BJ (cell line): ENCODE results near the gene KCNQ1OT1. TPM values are rescaled to one million over a fixed set of nuclear protein-coding genes. Genes with fewer than 3 reads are reported as not detected.

Experiments used
- CTCF ChIA-PET: fragments of 350-600 bp; formaldehyde crosslinking; extraction: SDS; loops from one replicate; lab custom pipeline; 2021; ENCODE audit warnings: antibody characterized with exemption, inconsistent platforms; lab: Yijun Ruan, JAX
- POLR2A ChIA-PET: fragments of 300-600 bp; sonication (Branson Sonifier 250); formaldehyde crosslinking; extraction: SDS; loops from one replicate; lab custom pipeline; 2021; ENCODE audit warnings: antibody characterized with exemption; lab: Charles Lee
- DNase-seq: peaks from one replicate; pipeline ENCODE4 v3.0.0-alpha.2; 2011; ENCODE audit warnings: low read depth
- H3K27me3 ChIP-seq: 2 replicates; pipeline ENCODE4 v1.6.0; 2011; ENCODE audit warnings: low read length; ENCODE audit not compliant: control insufficient read depth, insufficient read depth
- H3K36me3 ChIP-seq: 2 replicates; pipeline ENCODE4 v1.5.1; 2011; ENCODE audit warnings: low read length; ENCODE audit not compliant: control insufficient read depth, insufficient read depth
- H3K4me3 ChIP-seq: 2 replicates; pipeline ENCODE4 v1.5.1; 2011; ENCODE audit warnings: low read depth, mild to moderate bottlenecking, control low read depth, low read length
- polyA plus RNA-seq: library from polyadenylated mRNA; depleted of rRNA; stranded (reverse); fragments of >200 nt; gene quantifications from 2 replicates; pipeline ENCODE4 v1.2.3, GENCODE V29; 2011
- TF ChIP-seq, protein P1 (sequence below): IDR thresholded peaks from 2 replicates; pipeline ENCODE4 v1.5.1; 2011; ENCODE audit warnings: low read depth, mild to moderate bottlenecking, control low read depth, inconsistent platforms, low read length, moderate library complexity; ENCODE audit not compliant: insufficient read depth

Gene KCNQ1OT1
- polyA plus RNA-seq, 1 experiment, result 0.16 TPM

GRCh38 chr11:2671748-2672147 lies 28.0 kb downstream of the KCNQ1OT1 start:
- H3K4me3 ChIP-seq, result no peak overlapping the region
- H3K36me3 ChIP-seq, result peaks cover 4% of the 10 kb centered on the region
- TF ChIP-seq, protein P1, sequence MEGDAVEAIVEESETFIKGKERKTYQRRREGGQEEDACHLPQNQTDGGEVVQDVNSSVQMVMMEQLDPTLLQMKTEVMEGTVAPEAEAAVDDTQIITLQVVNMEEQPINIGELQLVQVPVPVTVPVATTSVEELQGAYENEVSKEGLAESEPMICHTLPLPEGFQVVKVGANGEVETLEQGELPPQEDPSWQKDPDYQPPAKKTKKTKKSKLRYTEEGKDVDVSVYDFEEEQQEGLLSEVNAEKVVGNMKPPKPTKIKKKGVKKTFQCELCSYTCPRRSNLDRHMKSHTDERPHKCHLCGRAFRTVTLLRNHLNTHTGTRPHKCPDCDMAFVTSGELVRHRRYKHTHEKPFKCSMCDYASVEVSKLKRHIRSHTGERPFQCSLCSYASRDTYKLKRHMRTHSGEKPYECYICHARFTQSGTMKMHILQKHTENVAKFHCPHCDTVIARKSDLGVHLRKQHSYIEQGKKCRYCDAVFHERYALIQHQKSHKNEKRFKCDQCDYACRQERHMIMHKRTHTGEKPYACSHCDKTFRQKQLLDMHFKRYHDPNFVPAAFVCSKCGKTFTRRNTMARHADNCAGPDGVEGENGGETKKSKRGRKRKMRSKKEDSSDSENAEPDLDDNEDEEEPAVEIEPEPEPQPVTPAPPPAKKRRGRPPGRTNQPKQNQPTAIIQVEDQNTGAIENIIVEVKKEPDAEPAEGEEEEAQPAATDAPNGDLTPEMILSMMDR, result no peak
- POLR2A ChIA-PET, result no interaction called here
- no peak for DNase-seq
- H3K27me3 ChIP-seq, result no peaks in the 10 kb centered on the region
- CTCF ChIA-PET, result no interaction called here

DNA sequence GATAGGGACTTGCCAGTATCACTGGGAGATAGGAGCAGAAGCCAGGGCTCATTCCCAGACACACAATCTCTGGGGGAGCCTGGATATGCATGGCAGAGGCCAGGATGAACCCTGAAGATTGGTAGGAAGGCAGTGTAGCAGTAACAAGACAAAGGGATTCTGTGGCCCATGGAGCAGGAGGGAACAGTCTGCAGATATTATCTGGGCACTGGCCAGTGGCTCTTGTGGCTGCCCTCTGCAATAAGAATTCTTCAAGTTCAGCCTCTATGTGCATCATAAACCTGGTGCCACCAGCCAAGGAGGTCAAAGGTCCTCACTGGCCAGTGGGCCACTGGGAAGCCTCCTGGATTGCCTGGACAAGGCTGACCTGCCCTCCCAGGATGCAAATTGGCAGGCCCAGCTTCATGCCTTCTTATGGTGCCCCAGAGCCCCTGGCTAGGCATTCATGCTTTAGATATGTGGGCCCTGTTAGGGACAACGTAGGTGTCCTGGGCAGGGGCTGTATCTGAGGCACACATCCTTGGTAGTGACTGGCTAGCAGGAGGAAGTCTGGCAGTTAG lies 29.2 kb downstream of the KCNQ1OT1 start:
- POLR2A ChIA-PET, result no interaction called here

DNA sequence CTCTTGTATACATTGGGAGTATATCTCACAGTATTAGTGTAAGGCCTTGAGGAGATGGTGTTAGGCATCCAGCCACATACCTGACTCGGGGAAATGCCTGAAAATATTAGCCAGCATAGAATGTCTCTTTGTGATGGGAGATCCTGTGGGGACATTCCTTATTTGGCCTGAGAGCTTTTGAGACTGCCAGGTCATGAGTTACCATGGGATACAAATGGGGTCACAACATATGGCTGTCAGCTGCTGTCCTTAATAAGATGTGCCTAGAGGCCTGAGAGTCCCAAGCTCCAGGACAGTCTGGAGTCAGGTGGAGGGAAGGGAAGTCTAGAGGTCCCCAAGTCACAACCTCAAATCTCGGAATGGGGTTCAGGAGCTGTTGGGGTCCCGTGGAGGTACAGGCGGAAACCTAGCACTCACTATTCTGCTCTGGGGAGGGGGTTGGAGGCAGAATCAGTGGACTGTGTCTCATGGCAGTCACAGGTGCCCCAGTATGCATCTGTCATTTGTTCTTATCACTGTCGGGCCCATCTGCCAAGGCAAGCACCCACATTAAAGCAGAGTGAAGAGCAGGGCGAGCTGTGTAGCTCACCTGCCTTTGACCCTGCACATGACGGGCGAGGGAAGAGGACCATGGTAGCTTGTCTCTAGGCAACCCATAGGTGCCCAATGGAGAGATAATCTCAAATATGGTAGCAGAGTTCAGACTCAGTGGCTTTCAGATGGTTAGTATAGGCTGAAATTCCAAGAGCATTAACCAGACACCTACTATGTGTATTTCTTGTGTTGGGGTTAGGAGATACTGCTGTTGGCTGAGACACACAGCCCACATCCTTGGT lies 29.9 kb downstream of the KCNQ1OT1 start:
- CTCF ChIA-PET, result no interaction called here
- POLR2A ChIA-PET, result no interaction called here
- TF ChIP-seq, protein P1, result no peak
- Histone ChIP-seq H3K27me3 (no peaks in the 10 kb centered on the region; the same call in 1 of the 2 replicates), H3K36me3 (peaks cover 4% of the 10 kb centered on the region), H3K4me3 (no peak overlapping the region)
- no peak for DNase-seq

More for the DNA sequence above, 29.2 kb downstream of the KCNQ1OT1 start:
- Histone ChIP-seq H3K36me3 (peaks cover 4% of the 10 kb centered on the region), H3K4me3 (no peak overlapping the region), H3K27me3 (no peaks in the 10 kb centered on the region; the same call in 1 of the 2 replicates)
- TF ChIP-seq, protein P1, result no peak
- CTCF ChIA-PET, result no interaction called here
- no peak for DNase-seq

- Histone ChIP-seq H3K4me3 (no peak overlapping the region), H3K36me3 (peaks cover 4% of the 10 kb centered on the region), H3K27me3 (no peaks in the 10 kb centered on the region; the same call in 1 of the 2 replicates)
- CTCF ChIA-PET, result no interaction called here
- TF ChIP-seq, protein P1, result no peak
- POLR2A ChIA-PET, result no interaction called here
- no peak for DNase-seq
Measured at GRCh38 chr11:2668876-2669275, 30.9 kb downstream of the KCNQ1OT1 start.

DNA sequence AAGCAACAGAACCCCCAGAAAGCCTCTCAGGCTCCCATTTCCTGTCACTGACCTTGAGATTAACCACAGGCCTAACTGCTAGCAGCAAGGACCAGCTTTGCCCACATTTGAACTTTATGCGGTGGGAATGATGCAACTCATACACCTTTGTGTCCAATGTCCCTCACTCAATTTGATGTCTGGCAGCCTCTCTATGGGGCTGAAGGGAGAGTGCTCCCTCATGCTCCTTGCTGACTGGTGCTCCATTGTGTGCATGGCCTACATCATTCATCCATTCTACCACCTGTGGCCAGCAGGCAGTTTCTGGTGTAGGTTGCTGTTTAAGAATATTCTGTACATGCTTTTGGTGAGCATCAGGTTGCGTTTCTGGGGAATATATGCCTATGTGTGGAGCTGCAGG lies 31.9 kb downstream of the KCNQ1OT1 start:
- no peak overlapping the region for H3K4me3 ChIP-seq
- POLR2A ChIA-PET, result no interaction called here
- peaks cover 7% of the 10 kb centered on the region for H3K36me3 ChIP-seq
- no peak for DNase-seq
- TF ChIP-seq, protein P1, result no peak
- H3K27me3 ChIP-seq, result no peaks in the 10 kb centered on the region; the same call in 1 of the 2 replicates
- CTCF ChIA-PET, result interaction anchor here (0.6 kb wide), 1 partner anchor 229 kb away, joined by 3 read pairs; no protein-coding TSS in a partner anchor
